ENCODE measurements around the gene KCNJ8.

KCNJ8 gene

GRCh38 chr12:21766403-21766802 is 8.1 kb downstream of the KCNJ8 start:
- no peak for TF ChIP-seq ZFX (IDR thresholded peaks at IDR 0.05; ENCODE audit: borderline replicate concordance)
- TF ChIP-seq, protein P1, sequence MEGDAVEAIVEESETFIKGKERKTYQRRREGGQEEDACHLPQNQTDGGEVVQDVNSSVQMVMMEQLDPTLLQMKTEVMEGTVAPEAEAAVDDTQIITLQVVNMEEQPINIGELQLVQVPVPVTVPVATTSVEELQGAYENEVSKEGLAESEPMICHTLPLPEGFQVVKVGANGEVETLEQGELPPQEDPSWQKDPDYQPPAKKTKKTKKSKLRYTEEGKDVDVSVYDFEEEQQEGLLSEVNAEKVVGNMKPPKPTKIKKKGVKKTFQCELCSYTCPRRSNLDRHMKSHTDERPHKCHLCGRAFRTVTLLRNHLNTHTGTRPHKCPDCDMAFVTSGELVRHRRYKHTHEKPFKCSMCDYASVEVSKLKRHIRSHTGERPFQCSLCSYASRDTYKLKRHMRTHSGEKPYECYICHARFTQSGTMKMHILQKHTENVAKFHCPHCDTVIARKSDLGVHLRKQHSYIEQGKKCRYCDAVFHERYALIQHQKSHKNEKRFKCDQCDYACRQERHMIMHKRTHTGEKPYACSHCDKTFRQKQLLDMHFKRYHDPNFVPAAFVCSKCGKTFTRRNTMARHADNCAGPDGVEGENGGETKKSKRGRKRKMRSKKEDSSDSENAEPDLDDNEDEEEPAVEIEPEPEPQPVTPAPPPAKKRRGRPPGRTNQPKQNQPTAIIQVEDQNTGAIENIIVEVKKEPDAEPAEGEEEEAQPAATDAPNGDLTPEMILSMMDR (IDR thresholded peaks at IDR 0.05), result no peak
- no peak overlapping the region for H3K27ac ChIP-seq

DNA sequence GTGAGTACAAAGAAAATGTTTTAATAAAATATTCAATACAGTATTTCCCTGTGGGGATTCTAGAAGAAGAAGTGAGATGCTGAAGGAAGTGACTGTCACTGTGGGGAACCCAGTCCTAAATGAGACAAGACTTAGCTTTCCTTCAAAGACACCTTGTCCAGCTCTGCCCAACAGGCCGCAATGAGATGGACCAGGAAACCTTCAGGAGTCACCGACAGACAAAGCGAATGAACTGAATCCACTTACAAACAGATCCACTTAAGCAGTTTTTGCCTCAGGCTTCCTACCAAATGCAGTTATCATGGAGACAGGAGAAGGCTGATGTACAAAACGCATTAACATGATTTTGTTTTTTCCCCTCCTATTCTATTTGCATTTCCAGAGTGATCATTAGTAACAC is 9.6 kb downstream of the KCNJ8 start:
- H3K27ac ChIP-seq, result no peak overlapping the region
- no peak for TF ChIP-seq ZFX (IDR thresholded peaks at IDR 0.05; ENCODE audit: borderline replicate concordance)
- TF ChIP-seq, protein P1 (IDR thresholded peaks at IDR 0.05), result no peak

DNA sequence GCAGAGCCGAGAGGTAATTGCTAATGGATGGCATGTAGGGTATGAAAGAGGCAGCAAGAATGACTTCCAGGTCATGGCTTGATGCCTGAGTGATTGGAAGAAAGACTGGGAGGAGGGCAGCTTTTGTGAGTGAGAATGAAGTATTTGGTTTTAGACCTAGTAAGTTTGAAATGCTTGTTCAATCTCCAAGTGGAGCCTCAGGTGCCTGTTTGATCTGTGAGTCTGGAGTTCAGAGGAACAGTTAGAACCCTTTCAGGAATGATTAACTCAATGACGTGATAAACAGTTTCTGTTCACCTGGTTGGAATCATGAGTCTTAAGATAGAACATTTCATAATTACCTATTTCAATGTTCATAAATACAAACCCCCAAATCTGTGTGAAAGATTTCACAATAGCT is 10.4 kb downstream of the KCNJ8 start:
- H3K27ac ChIP-seq, result no peak overlapping the region
- TF ChIP-seq, protein P1 (IDR thresholded peaks at IDR 0.05), result no peak
- no peak for TF ChIP-seq ZFX (IDR thresholded peaks at IDR 0.05; ENCODE audit: borderline replicate concordance)

- no peak for TF ChIP-seq ZFX (IDR thresholded peaks at IDR 0.05; ENCODE audit: borderline replicate concordance)
- TF ChIP-seq, protein P1 (IDR thresholded peaks at IDR 0.05), result no peak
- no peak overlapping the region for H3K27ac ChIP-seq
Measured at GRCh38 chr12:21763531-21763930, 11.0 kb downstream of the KCNJ8 start.

DNA sequence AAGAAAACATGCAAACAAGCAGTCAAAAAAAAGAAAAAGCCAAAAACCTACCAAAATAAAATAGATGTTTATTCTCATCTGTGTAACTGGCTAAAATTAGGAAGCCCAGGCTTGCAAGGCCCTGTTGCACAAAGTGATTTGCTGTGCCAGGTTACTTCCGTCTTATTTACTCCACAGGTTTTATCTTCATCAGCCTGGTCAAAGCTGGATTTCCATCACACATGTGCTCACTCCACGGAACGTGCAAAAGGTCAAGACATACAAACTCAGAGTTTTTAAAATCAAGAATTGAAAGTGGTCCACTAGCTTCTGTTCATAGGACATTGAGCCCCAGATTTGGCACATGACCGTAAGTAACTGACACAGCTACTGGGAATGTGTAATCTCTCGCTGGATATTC is 14.8 kb downstream of the KCNJ8 start:
- no peak overlapping the region for H3K27ac ChIP-seq
- no peak for TF ChIP-seq ZFX (IDR thresholded peaks at IDR 0.05; ENCODE audit: borderline replicate concordance)

DNA sequence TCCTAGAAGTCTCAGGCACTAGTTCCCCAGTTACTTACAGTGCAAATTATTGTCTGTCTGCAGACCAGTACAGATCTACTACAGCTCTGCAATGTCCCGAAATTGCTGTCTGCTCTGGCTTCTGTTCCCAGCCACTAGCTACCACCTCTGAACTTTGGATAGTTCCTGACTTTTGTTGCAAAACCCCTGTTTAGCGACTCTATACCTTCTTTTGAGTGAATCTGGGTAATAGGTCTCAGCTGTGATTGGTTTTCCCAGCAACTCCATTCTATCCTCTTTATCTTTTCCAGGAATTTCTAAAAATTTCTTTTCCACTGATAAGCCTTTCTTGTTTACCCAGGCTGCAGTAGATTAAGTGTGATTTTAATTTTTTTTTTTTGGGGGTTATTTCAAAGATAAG is 16.8 kb downstream of the KCNJ8 start:
- TF ChIP-seq, protein P1 (IDR thresholded peaks at IDR 0.05), result no peak
- no peak overlapping the region for H3K27ac ChIP-seq

DNA sequence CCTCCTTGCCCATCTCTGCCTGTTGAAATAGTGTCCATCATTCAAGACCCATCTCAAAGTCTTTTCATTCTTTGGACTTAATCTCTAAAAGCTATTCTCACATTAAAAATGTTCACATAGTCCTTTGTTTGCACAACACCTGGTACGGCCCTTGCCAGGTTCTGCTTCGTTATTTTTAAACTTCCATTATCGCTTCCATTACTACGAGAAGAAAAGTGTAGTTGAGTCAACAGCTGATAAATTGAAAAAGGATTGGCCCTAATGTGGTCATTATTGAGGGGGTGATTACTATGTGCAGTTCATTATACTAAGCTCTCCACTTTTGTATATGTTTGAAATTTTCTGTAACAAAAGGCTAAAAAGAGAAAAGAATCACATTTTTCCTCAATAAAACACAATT is 17.8 kb downstream of the KCNJ8 start:
- TF ChIP-seq, protein P1 (IDR thresholded peaks at IDR 0.05), result no peak
- no peak for TF ChIP-seq ZFX (IDR thresholded peaks at IDR 0.05; ENCODE audit: borderline replicate concordance)
- no peak overlapping the region for H3K27ac ChIP-seq

GRCh38 chr12:21751517-21751916 is 23.0 kb downstream of the KCNJ8 start:
- H3K27ac ChIP-seq, result no peak overlapping the region
- TF ChIP-seq ZFX (IDR thresholded peaks at IDR 0.05; ENCODE audit: borderline replicate concordance), result no peak
- TF ChIP-seq, protein P1 (IDR thresholded peaks at IDR 0.05), result no peak
